H1 (cell line): ENCODE results near the gene TUBB4B. TPM values are rescaled to one million over a fixed set of nuclear protein-coding genes. Genes with fewer than 3 reads are reported as not detected.

Experiments
- CTCF ChIA-PET: fragments of 300-600 bp; sonication (Branson Sonifier 250); formaldehyde crosslinking; loops from one replicate; lab custom pipeline; 2021; ENCODE audit not compliant: partially characterized antibody; lab: Charles Lee
- POLR2A ChIA-PET: fragments of 300-600 bp; sonication (Branson Sonifier 250); formaldehyde crosslinking; loops from one replicate; lab custom pipeline; 2021; ENCODE audit warnings: inconsistent platforms; ENCODE audit not compliant: partially characterized antibody; lab: Charles Lee
- DNase-seq, 2 experiments: peaks; one replicate each; pipeline versions ENCODE4 v3.0.0 to v3.0.0-alpha.2; 2010 to 2022; ENCODE audit warnings: low spot score in 2 of 2, low read depth in 1 of 2, mixed read lengths in 1 of 2
- FAIRE-seq: peaks from 2 replicates; lab custom pipeline; 2011; peaks lifted over from hg19 to GRCh38; lab: Jason Lieb, UNC
- H2AFZ ChIP-seq: 2 replicates; pipeline ENCODE4 v1.8.1; 2012; ENCODE audit warnings: low read length, inconsistent platforms
- H2AK5ac ChIP-seq: 2 replicates; pipeline ENCODE4 v1.6.1; 2013; ENCODE audit warnings: low read depth, low read length
- H2BK120ac ChIP-seq: replicated peaks from 2 replicates; pipeline ENCODE3; 2013; ENCODE audit warnings: low read depth, low read length, inconsistent platforms
- H2BK12ac ChIP-seq: 2 replicates; pipeline ENCODE4 v1.6.1; 2013; ENCODE audit warnings: low read depth, low read length
- H2BK15ac ChIP-seq: 2 replicates; pipeline ENCODE4 v1.6.1; 2013; ENCODE audit warnings: low read length
- H2BK20ac ChIP-seq: 2 replicates; pipeline ENCODE4 v1.6.1; 2013; ENCODE audit warnings: low read length
- H2BK5ac ChIP-seq: 2 replicates; pipeline ENCODE4 v1.6.1; 2013; ENCODE audit warnings: low read depth, low read length
- H3K14ac ChIP-seq: 2 replicates; pipeline ENCODE4 v1.6.1; 2013; ENCODE audit warnings: inconsistent platforms; ENCODE audit not compliant: insufficient read length
- H3K18ac ChIP-seq: 2 replicates; pipeline ENCODE4 v1.6.1; 2013; ENCODE audit warnings: low read length; ENCODE audit errors: extremely low read depth
- H3K23ac ChIP-seq: 2 replicates; pipeline ENCODE4 v1.6.1; 2013; ENCODE audit warnings: inconsistent platforms; ENCODE audit not compliant: insufficient read length
- H3K23me2 ChIP-seq: 2 replicates; pipeline ENCODE4 v1.6.1; 2013; ENCODE audit warnings: low read depth, low read length
- H3K27ac ChIP-seq: 2 replicates; pipeline ENCODE4 v1.6.1; 2011; ENCODE audit warnings: low read depth, low read length, inconsistent platforms
- H3K27me3 ChIP-seq, 4 experiments: replicated peaks in 1 of 4; 1 replicate in 1 of 4; 2 replicates in 3 of 4; pipeline versions ENCODE4 v1.6.1 to v1.8.1; 2011 to 2013; ENCODE audit warnings: low read length in 3 of 4, mild to moderate bottlenecking in 3 of 4, inconsistent platforms in 2 of 4, mixed read lengths in 2 of 4, moderate library complexity in 1 of 4; ENCODE audit not compliant: control insufficient read depth in 3 of 4, insufficient read depth in 3 of 4; ENCODE audit errors: extremely low read depth in 1 of 4
- H3K36me3 ChIP-seq, 4 experiments: 2 replicates each; pipeline versions ENCODE4 v1.6.1 to v1.8.1; 2011 to 2013; ENCODE audit warnings: mild to moderate bottlenecking in 4 of 4, low read length in 3 of 4, moderate library complexity in 2 of 4, control low read depth in 1 of 4, inconsistent platforms in 1 of 4; ENCODE audit not compliant: insufficient read depth in 4 of 4, control insufficient read depth in 2 of 4
- H3K4ac ChIP-seq: replicated peaks from 2 replicates; pipeline ENCODE3; 2013; ENCODE audit warnings: low read length, low read depth, mixed read lengths, inconsistent platforms; ENCODE audit not compliant: insufficient read length
- H3K4me1 ChIP-seq, 4 experiments: replicated peaks in 1 of 4; 1 replicate in 1 of 4; 2 replicates in 3 of 4; pipeline versions ENCODE4 v1.6.1 to v1.8.1; 2011 to 2013; ENCODE audit warnings: low read length in 3 of 4, inconsistent platforms in 2 of 4, mixed read lengths in 1 of 4; ENCODE audit not compliant: insufficient read depth in 4 of 4, control insufficient read depth in 3 of 4
- H3K4me2 ChIP-seq, 2 experiments: 2 replicates each; pipeline versions ENCODE4 v1.6.1 to v1.8.1; 2011 to 2013; ENCODE audit warnings: low read depth in 2 of 2, low read length in 2 of 2, control low read depth in 1 of 2, inconsistent platforms in 1 of 2, mild to moderate bottlenecking in 1 of 2; ENCODE audit not compliant: insufficient read depth in 1 of 2
- H3K4me3 ChIP-seq, 4 experiments: fragments of 200-600, 300-600 bp in 1 of 4; sonication (generic), shearing (Covaris generic), sonication (Bioruptor Twin) in 1 of 4; 2 replicates each; pipeline versions ENCODE4 v1.5.1 to v1.8.1; 2011 to 2016; ENCODE audit warnings: low read length in 4 of 4, low read depth in 3 of 4, control low read depth in 2 of 4, inconsistent platforms in 2 of 4, mild to moderate bottlenecking in 2 of 4, mixed read lengths in 1 of 4, moderate library complexity in 1 of 4; ENCODE audit not compliant: insufficient read depth in 2 of 4; ENCODE audit errors: extremely low read depth in 1 of 4
- H3K56ac ChIP-seq: replicated peaks from 2 replicates; pipeline ENCODE3; 2013; ENCODE audit warnings: low read depth, mild to moderate bottlenecking, mixed read lengths, low read length, inconsistent platforms; ENCODE audit not compliant: insufficient read length
- H3K79me1 ChIP-seq: 2 replicates; pipeline ENCODE4 v1.6.1; 2013; ENCODE audit warnings: low read depth, low read length, control low read depth
- H3K79me2 ChIP-seq, 2 experiments: 2 replicates each; pipeline versions ENCODE4 v1.6.1 to v1.8.1; 2012 to 2013; ENCODE audit warnings: low read length in 2 of 2, mild to moderate bottlenecking in 2 of 2, inconsistent platforms in 1 of 2; ENCODE audit not compliant: insufficient read depth in 2 of 2, control insufficient read depth in 1 of 2
- H3K9ac ChIP-seq, 4 experiments: replicated peaks in 1 of 4; 1 replicate in 1 of 4; 2 replicates in 3 of 4; pipeline versions ENCODE4 v1.6.1 to v1.8.1; 2011 to 2013; ENCODE audit warnings: low read depth in 3 of 4, low read length in 3 of 4, control low read depth in 2 of 4, mild to moderate bottlenecking in 2 of 4, moderate library complexity in 2 of 4, inconsistent platforms in 1 of 4; ENCODE audit errors: extremely low read depth in 1 of 4
- H3K9me3 ChIP-seq, 2 experiments: 2 replicates each; pipeline versions ENCODE4 v1.6.1 to v1.8.1; 2012 to 2013; ENCODE audit warnings: mild to moderate bottlenecking in 2 of 2, moderate library complexity in 2 of 2, control low read depth in 1 of 2, inconsistent platforms in 1 of 2, low read depth in 1 of 2, low read length in 1 of 2, mixed read lengths in 1 of 2; ENCODE audit not compliant: insufficient read depth in 2 of 2
- H4K20me1 ChIP-seq, 2 experiments: replicated peaks in 1 of 2; 2 replicates each; pipeline versions ENCODE3 to v1.8.1; 2011 to 2013; ENCODE audit warnings: inconsistent platforms in 2 of 2, low read length in 2 of 2, mild to moderate bottlenecking in 1 of 2; ENCODE audit not compliant: insufficient read depth in 2 of 2, control insufficient read depth in 1 of 2
- H4K5ac ChIP-seq: 2 replicates; pipeline ENCODE4 v1.6.1; 2013; ENCODE audit warnings: low read length, low read depth, mixed read lengths, inconsistent platforms; ENCODE audit not compliant: insufficient read length
- H4K8ac ChIP-seq: 2 replicates; pipeline ENCODE4 v1.8.0; 2013; ENCODE audit warnings: mild to moderate bottlenecking, moderate library complexity, low read length, inconsistent platforms; ENCODE audit not compliant: insufficient read depth; ENCODE audit errors: extremely low read depth
- H4K91ac ChIP-seq: replicated peaks from 2 replicates; pipeline ENCODE3; 2013; ENCODE audit warnings: low read length, mixed read lengths, inconsistent platforms; ENCODE audit not compliant: insufficient read length
- CREB1 ChIP-seq: IDR thresholded peaks from 2 replicates; pipeline ENCODE4 v1.6.1; 2012; ENCODE audit warnings: inconsistent platforms
- EGR1 ChIP-seq: IDR thresholded peaks from 2 replicates; pipeline ENCODE4 v1.6.1; 2011; ENCODE audit warnings: low read depth, low read length, borderline replicate concordance
- NANOG ChIP-seq: IDR thresholded peaks from 2 replicates; pipeline ENCODE4 v1.6.1; 2011; ENCODE audit warnings: low read length, low read depth, mild to moderate bottlenecking, inconsistent platforms; ENCODE audit not compliant: insufficient read depth, poor library complexity, severe bottlenecking
- RFX5 ChIP-seq: IDR thresholded peaks from 2 replicates; pipeline ENCODE4 v1.6.1; 2011; ENCODE audit warnings: low read depth, low read length, improper control_type of control experiment, borderline replicate concordance
- SP1 ChIP-seq: IDR thresholded peaks from 2 replicates; pipeline ENCODE4 v1.6.1; 2011; ENCODE audit warnings: low read depth, low read length
- SP4 ChIP-seq: IDR thresholded peaks from 2 replicates; pipeline ENCODE4 v1.6.1; 2012; ENCODE audit warnings: low read length, inconsistent platforms
- SUZ12 ChIP-seq: fragments of 200-600 bp; sonication (generic); IDR thresholded peaks from 2 replicates; pipeline ENCODE4 v1.6.1; 2012; ENCODE audit warnings: mild to moderate bottlenecking, inconsistent platforms, low read length, moderate library complexity, mixed read lengths
- WGBS, 2 experiments: shearing (Covaris generic) in 1 of 2; methylation state at CpG; one replicate each; pipeline versions ENCODE4 v1.1.6 to v1.1.7; 2013 to 2015; ENCODE audit warnings: low lambda C conversion rate in 2 of 2, mixed read lengths in 2 of 2, inconsistent platforms in 1 of 2, low coverage in 1 of 2, missing lambda C conversion rate in 1 of 2; ENCODE audit not compliant: insufficient replicate concordance in 2 of 2, insufficient coverage in 1 of 2, insufficient read length in 1 of 2; ENCODE audit errors: extremely low coverage in 1 of 2, missing lambda C conversion rate in 1 of 2; 5-methylcytosine and 5-hydroxymethylcytosine counted together
- polyA plus RNA-seq, 7 experiments: library from polyadenylated mRNA; depleted of rRNA in 3 of 7; stranded (reverse) in 5 of 7; unstranded in 2 of 7; fragments of >200 nt in 5 of 7; fragments of 200-250 nt in 2 of 7; gene quantifications; 1 replicate in 5 of 7; 2 replicates in 1 of 7; 4 replicates in 1 of 7; pipeline versions ENCODE4 v1.2.1 to v1.2.3, GENCODE V29; 2011 to 2013; ENCODE audit warnings: missing spikeins in 2 of 7, mixed read lengths in 2 of 7
- total RNA-seq: library from RNA; stranded (reverse); fragmentation: NEBNext Ultra II Directional; extraction: Animal tissue kit (Norgen Biotek cat#: 25700); gene quantifications from 2 replicates; pipeline ENCODE4 v1.2.1, GENCODE V29; 2021
- TF ChIP-seq, protein P1 (sequence below), 3 experiments: IDR thresholded peaks; 1 replicate in 2 of 3; 2 replicates in 1 of 3; pipeline versions ENCODE4 v1.5.1 to v1.6.1; 2011; ENCODE audit warnings: low read length in 3 of 3, mild to moderate bottlenecking in 3 of 3, inconsistent platforms in 2 of 3, low read depth in 1 of 3, moderate library complexity in 1 of 3; ENCODE audit not compliant: insufficient read depth in 1 of 3; ENCODE audit errors: control extremely low read depth in 1 of 3

Gene TUBB4B
- total and polyA plus RNA-seq, 2 of the 8 experiments (the other 6 are each of a cell fraction or from before 2014, with no cell fraction given): 280 to 307 TPM

DNA sequence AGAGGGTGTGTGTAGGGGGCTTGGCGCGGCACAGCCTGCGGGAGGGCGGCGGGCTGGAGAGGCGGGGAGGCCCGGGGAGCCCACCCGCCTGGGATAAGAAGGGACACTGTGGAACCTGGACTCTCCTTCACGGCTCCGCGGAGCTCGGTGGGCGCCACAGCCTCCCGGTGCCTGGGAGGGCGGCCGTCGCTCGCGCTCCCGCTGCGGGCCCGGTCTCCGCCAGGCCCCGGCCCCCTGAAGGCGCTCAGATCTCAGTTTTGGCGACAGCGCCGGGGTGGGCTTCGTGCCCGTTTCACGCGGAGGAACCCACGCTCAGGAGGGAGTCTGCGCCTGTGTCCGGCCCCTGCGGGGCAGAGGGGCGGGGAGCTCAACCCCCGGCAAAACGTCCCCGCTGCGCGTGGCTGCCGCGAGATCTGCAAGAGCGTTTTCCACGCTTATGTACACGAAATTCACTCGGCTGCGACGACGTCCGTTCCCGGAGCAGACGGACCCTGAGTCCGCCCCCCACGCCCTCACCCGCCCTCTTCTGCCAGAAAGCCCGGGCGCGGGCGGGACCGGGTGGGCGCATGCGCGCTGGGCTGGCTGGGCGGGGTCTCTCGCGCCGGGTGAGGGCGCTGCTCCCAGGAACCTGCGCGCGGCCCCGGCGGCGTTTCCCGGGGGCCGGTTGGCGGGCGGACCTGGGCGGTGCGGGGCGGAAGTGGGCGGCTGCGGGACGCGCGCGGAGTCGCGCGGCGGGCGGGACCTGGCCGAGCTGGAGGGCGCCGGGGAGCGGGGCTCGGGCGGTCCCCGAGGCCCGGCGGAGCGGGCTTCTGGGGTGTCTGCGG, 13.7 kb downstream of the TUBB4B start, which contains the start of gene NELFB:
TSS of gene NELFB (plus strand) at position 704 of the 824 bp plus-strand sequence.
- peak within 1 kb of the TSS; percentile 83; the same call in 1 of the 2 replicates for H3K27ac ChIP-seq
- H3K23ac ChIP-seq: no peak within 1 kb of the TSS
- peak within 1 kb of the TSS; percentile 82 for H3K56ac ChIP-seq
- no peak within 1 kb of the TSS for H2BK15ac ChIP-seq
- H2BK20ac ChIP-seq: no peak within 1 kb of the TSS
- no peak for FAIRE-seq
- peak within 1 kb of the TSS; percentile 57 for H4K91ac ChIP-seq
- H2BK5ac ChIP-seq: peak within 1 kb of the TSS; percentile 83
- H4K8ac ChIP-seq: peak within 1 kb of the TSS; percentile 63
- CTCF ChIA-PET: interaction anchor here (0.9 to 2.5 kb wide), 14 partner anchors 10 to 219 kb away, joined by 3 to 28 read pairs (median 4); partner anchors contain the start of genes RNF224, SSNA1, TOR4A and TUBB4B
- POLR2A ChIA-PET: interaction anchor here (0.9 to 69.9 kb wide), 5 partner anchors 2 to 117 kb away, joined by 3 to 1462 read pairs (median 5); partner anchors contain the start of genes CYSRT1, NDOR1, NELFB and RNF208
- H3K27me3 ChIP-seq: peaks cover 0 to 7% (median 0%) of the 10 kb centered on the region in 4 experiments; a peak in 3 of 7 replicates
- peak within 1 kb of the TSS; percentile 40 for H4K5ac ChIP-seq
- 4% methylated on average over 44 of the region's 105 CpGs; no CpG with 5 or more reads in 1 of the 2 experiments for WGBS, 2 experiments
- peaks cover 0 to 5% of the 10 kb centered on the region in 2 experiments for H4K20me1 ChIP-seq
- peak within 1 kb of the TSS; percentile 52 to 100 (median 88) for H3K4me3 ChIP-seq
- H3K23me2 ChIP-seq: peaks cover 14% of the 10 kb centered on the region; the same call in 1 of the 2 replicates
- peak within 1 kb of the TSS; percentile 99 for H3K4ac ChIP-seq
- peaks cover 0 to 13% of the 10 kb centered on the region in 2 experiments; a peak in 2 of 4 replicates for H3K79me2 ChIP-seq
- peaks cover 3 to 17% (median 12%) of the 10 kb centered on the region in 4 experiments; a peak in 6 of 8 replicates for H3K36me3 ChIP-seq
- peak within 1 kb of the TSS; percentile 98 for H2AFZ ChIP-seq
- peak within 1 kb of the TSS; percentile 53 to 75 (median 62) for H3K9ac ChIP-seq
- H2BK12ac ChIP-seq: peak within 1 kb of the TSS; percentile 68; the same call in 1 of the 2 replicates
- no peak within 1 kb of the TSS for H2BK120ac ChIP-seq
- H3K4me1 ChIP-seq: peaks cover 0 to 21% (median 16%) of the 10 kb centered on the region in 4 experiments; a peak in 5 of 7 replicates
- H3K9me3 ChIP-seq: no peaks in the 10 kb centered on the region
- peak within 1 kb of the TSS; percentile 39; the same call in 1 of the 2 replicates for H2AK5ac ChIP-seq
- H3K14ac ChIP-seq: no peak within 1 kb of the TSS
- DNase-seq: peak in 1 of 2 experiments; percentile 99
- peaks cover 9% of the 10 kb centered on the region for H3K79me1 ChIP-seq
- H3K4me2 ChIP-seq: peak within 1 kb of the TSS; percentile 90 to 100
- peak within 1 kb of the TSS; percentile 90 for H3K18ac ChIP-seq
- no peak for TF ChIP-seq SUZ12
- TF ChIP-seq EGR1: no peak; the same call in 1 of the 2 replicates
- no peak for TF ChIP-seq RFX5
- TF ChIP-seq NANOG: no peak
- TF ChIP-seq SP1: no peak
- TF ChIP-seq SP4: no peak
- TF ChIP-seq, protein P1, sequence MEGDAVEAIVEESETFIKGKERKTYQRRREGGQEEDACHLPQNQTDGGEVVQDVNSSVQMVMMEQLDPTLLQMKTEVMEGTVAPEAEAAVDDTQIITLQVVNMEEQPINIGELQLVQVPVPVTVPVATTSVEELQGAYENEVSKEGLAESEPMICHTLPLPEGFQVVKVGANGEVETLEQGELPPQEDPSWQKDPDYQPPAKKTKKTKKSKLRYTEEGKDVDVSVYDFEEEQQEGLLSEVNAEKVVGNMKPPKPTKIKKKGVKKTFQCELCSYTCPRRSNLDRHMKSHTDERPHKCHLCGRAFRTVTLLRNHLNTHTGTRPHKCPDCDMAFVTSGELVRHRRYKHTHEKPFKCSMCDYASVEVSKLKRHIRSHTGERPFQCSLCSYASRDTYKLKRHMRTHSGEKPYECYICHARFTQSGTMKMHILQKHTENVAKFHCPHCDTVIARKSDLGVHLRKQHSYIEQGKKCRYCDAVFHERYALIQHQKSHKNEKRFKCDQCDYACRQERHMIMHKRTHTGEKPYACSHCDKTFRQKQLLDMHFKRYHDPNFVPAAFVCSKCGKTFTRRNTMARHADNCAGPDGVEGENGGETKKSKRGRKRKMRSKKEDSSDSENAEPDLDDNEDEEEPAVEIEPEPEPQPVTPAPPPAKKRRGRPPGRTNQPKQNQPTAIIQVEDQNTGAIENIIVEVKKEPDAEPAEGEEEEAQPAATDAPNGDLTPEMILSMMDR (IDR thresholded peaks at IDR 0.05; ENCODE audit: control extremely low read depth in 1 of 3, insufficient read depth in 1 of 3, low read depth in 1 of 3, low read length in 3 of 3): peak in 1 of 3 experiments; percentile 2; a peak in 1 of 4 replicates
- TF ChIP-seq CREB1: 0 out of 2 replicates have a peak, but pooled peaks have one; percentile 23
